GM23248 (cell line): ENCODE data around the gene IKZF3. TPM values are rescaled to one million over a fixed set of nuclear protein-coding genes. Genes with fewer than 3 reads are reported as not detected.

ENCODE experiments used
- DNase-seq: peaks from one replicate; pipeline ENCODE4 v3.0.0-alpha.2; 2015
- H2AFZ ChIP-seq: fragments of 200-600 bp; sonication (generic); 2 replicates; pipeline ENCODE4 v1.6.1; 2016; ENCODE audit warnings: antibody characterized with exemption
- H3F3A ChIP-seq: fragments of 200-600 bp; sonication (generic); 2 replicates; pipeline ENCODE4 v1.6.1; 2016; ENCODE audit warnings: mild to moderate bottlenecking, antibody characterized with exemption, mixed run types; ENCODE audit not compliant: insufficient read depth
- H3K27ac ChIP-seq: fragments of 200-600 bp; sonication (generic); 2 replicates; pipeline ENCODE4 v1.5.1; 2016; ENCODE audit warnings: mild to moderate bottlenecking
- H3K27me3 ChIP-seq: fragments of 200-600 bp; sonication (generic); replicated peaks from 2 replicates; pipeline ENCODE4 v1.6.1; 2016; ENCODE audit warnings: mild to moderate bottlenecking; ENCODE audit not compliant: insufficient read depth
- H3K36me3 ChIP-seq: fragments of 200-600 bp; sonication (generic); 2 replicates; pipeline ENCODE4 v1.6.1; 2016; ENCODE audit warnings: low read depth, mild to moderate bottlenecking
- H3K4me1 ChIP-seq: fragments of 200-600 bp; sonication (generic); 2 replicates; pipeline ENCODE4 v1.6.1; 2016; ENCODE audit warnings: mild to moderate bottlenecking; ENCODE audit not compliant: insufficient read depth
- H3K4me2 ChIP-seq: fragments of 200-600 bp; sonication (generic); one replicate; pipeline ENCODE4 v1.6.1; 2016; ENCODE audit warnings: mild to moderate bottlenecking; ENCODE audit not compliant: unreplicated experiment
- H3K4me3 ChIP-seq: fragments of 200-600 bp; sonication (generic); 2 replicates; pipeline ENCODE4 v1.5.1; 2016; ENCODE audit warnings: mild to moderate bottlenecking
- H3K79me2 ChIP-seq: fragments of 200-600 bp; sonication (generic); 2 replicates; pipeline ENCODE4 v1.6.1; 2016; ENCODE audit warnings: mild to moderate bottlenecking; ENCODE audit not compliant: insufficient read depth
- H3K9ac ChIP-seq: fragments of 200-600 bp; sonication (generic); 2 replicates; pipeline ENCODE4 v1.6.1; 2016; ENCODE audit warnings: mild to moderate bottlenecking
- H3K9me2 ChIP-seq: fragments of 200-600 bp; sonication (generic); 2 replicates; pipeline ENCODE4 v1.6.1; 2016; ENCODE audit warnings: mixed run types, mild to moderate bottlenecking, moderate library complexity; ENCODE audit not compliant: insufficient read depth
- H3K9me3 ChIP-seq: fragments of 200-600 bp; sonication (generic); one replicate; pipeline ENCODE4 v1.6.1; 2017; ENCODE audit warnings: low read depth
- H4K20me1 ChIP-seq: fragments of 200-600 bp; sonication (generic); 2 replicates; pipeline ENCODE4 v1.6.0; 2016; ENCODE audit not compliant: insufficient read depth
- EZH2 ChIP-seq: fragments of 200-600 bp; sonication (generic); IDR thresholded peaks from 2 replicates; pipeline ENCODE4 v1.6.1; 2018; ENCODE audit warnings: antibody characterized with exemption, mild to moderate bottlenecking; ENCODE audit not compliant: insufficient read depth, poor library complexity, severe bottlenecking
- EZH2phosphoT487 ChIP-seq: fragments of 200-600 bp; sonication (generic); IDR thresholded peaks from 2 replicates; pipeline ENCODE4 v1.6.1; 2018; ENCODE audit warnings: antibody characterized with exemption, moderate library complexity, mild to moderate bottlenecking, low read depth; ENCODE audit not compliant: insufficient read depth
- WGBS, 2 experiments: methylation state at CpG; one replicate each; pipeline ENCODE4 v1.1.6; 2015 to 2017; ENCODE audit warnings: low lambda C conversion rate in 2 of 2, low coverage in 1 of 2; ENCODE audit errors: missing lambda C conversion rate in 2 of 2; 5-methylcytosine and 5-hydroxymethylcytosine counted together
- in situ Hi-C: fragments of 300-500 bp; cut with MboI; formaldehyde crosslinking; loops from 2 replicates; pipeline ENCODE4 v1.15.0; 2020
- polyA plus RNA-seq: library from polyadenylated mRNA; unstranded; fragments of >200 nt; fragmentation: Nextera tagmentation; extraction: Ambion mirVana; gene quantifications from 2 replicates; pipeline ENCODE4 v1.2.1, GENCODE V29; 2016
- total RNA-seq: library from RNA; depleted of rRNA; stranded (reverse); fragments of >200 nt; shearing (Covaris generic); gene quantifications from 2 replicates; pipeline ENCODE4 v1.2.3, GENCODE V29; 2014

IKZF3 gene
- total and polyA plus RNA-seq, 2 experiments from 2014 or later: 0.09 TPM; not detected in 1

- no peaks in the 10 kb centered on the region for H4K20me1 ChIP-seq
- no peak overlapping the region for H3K27ac ChIP-seq
- H3K27me3 ChIP-seq: peaks cover 79% of the 10 kb centered on the region
- TF ChIP-seq EZH2 (no peak), EZH2phosphoT487 (no peak)
- DNase-seq: no peak
- H3K9ac ChIP-seq: no peak overlapping the region
- no peaks in the 10 kb centered on the region for H3F3A ChIP-seq
- no peaks in the 10 kb centered on the region for H3K9me2 ChIP-seq
- H3K36me3 ChIP-seq: no peaks in the 10 kb centered on the region
- H3K4me3 ChIP-seq: no peak overlapping the region
- H3K4me1 ChIP-seq: no peaks in the 10 kb centered on the region
- no peak overlapping the region for H3K4me2 ChIP-seq
- no peak overlapping the region for H2AFZ ChIP-seq
- in situ Hi-C loops: no loop called here
- H3K79me2 ChIP-seq: no peaks in the 10 kb centered on the region
- no peaks in the 10 kb centered on the region for H3K9me3 ChIP-seq
Observed at GRCh38 chr17:39776252-39776651, 87.9 kb downstream of the IKZF3 start.

GRCh38 chr17:39775031-39775430 is 89.1 kb downstream of the IKZF3 start:
- no peaks in the 10 kb centered on the region for H4K20me1 ChIP-seq
- H3K79me2 ChIP-seq: no peaks in the 10 kb centered on the region
- H3K36me3 ChIP-seq: no peaks in the 10 kb centered on the region
- H3K27me3 ChIP-seq: peaks cover 74% of the 10 kb centered on the region
- no peak overlapping the region for H3K4me2 ChIP-seq
- H3K27ac ChIP-seq: no peak overlapping the region
- no peak overlapping the region for H2AFZ ChIP-seq
- H3F3A ChIP-seq: no peaks in the 10 kb centered on the region
- WGBS, 2 experiments: 38 to 59% methylated on average over 2 of the region's 2 CpGs
- H3K4me1 ChIP-seq: no peaks in the 10 kb centered on the region
- no peaks in the 10 kb centered on the region for H3K9me3 ChIP-seq
- DNase-seq: no peak
- H3K4me3 ChIP-seq: no peak overlapping the region
- H3K9ac ChIP-seq: no peak overlapping the region
- H3K9me2 ChIP-seq: no peaks in the 10 kb centered on the region
- TF ChIP-seq EZH2: no peak
- in situ Hi-C loops: no loop called here

GRCh38 chr17:39774047-39774446 is 90.1 kb downstream of the IKZF3 start:
- Histone ChIP-seq H3K9ac (no peak overlapping the region), H2AFZ (no peak overlapping the region), H3K9me2 (no peaks in the 10 kb centered on the region), H3K4me2 (no peak overlapping the region), H3K9me3 (no peaks in the 10 kb centered on the region), H3K4me3 (no peak overlapping the region), H3K79me2 (no peaks in the 10 kb centered on the region), H4K20me1 (no peaks in the 10 kb centered on the region), H3K27ac (no peak overlapping the region), H3F3A (no peaks in the 10 kb centered on the region), H3K4me1 (no peaks in the 10 kb centered on the region), H3K27me3 (peaks cover 74% of the 10 kb centered on the region), H3K36me3 (no peaks in the 10 kb centered on the region)
- 58 to 63% methylated on average over 4 of the region's 4 CpGs for WGBS, 2 experiments
- in situ Hi-C loops: no loop called here
- DNase-seq: no peak
- TF ChIP-seq EZH2phosphoT487 (no peak), EZH2 (no peak)

- H3K4me2 ChIP-seq: no peak overlapping the region
- peaks cover 75% of the 10 kb centered on the region for H3K27me3 ChIP-seq
- WGBS, 2 experiments: 61% methylated on average over 7 of the region's 7 CpGs
- no peaks in the 10 kb centered on the region for H3K79me2 ChIP-seq
- no peak overlapping the region for H2AFZ ChIP-seq
- no peaks in the 10 kb centered on the region for H3K36me3 ChIP-seq
- no peaks in the 10 kb centered on the region for H3K9me3 ChIP-seq
- in situ Hi-C loops: no loop called here
- no peak overlapping the region for H3K9ac ChIP-seq
- H4K20me1 ChIP-seq: no peaks in the 10 kb centered on the region
- no peak overlapping the region for H3K4me3 ChIP-seq
- no peaks in the 10 kb centered on the region for H3F3A ChIP-seq
- no peak for TF ChIP-seq EZH2
- no peak for TF ChIP-seq EZH2phosphoT487
- no peak for DNase-seq
- H3K9me2 ChIP-seq: no peaks in the 10 kb centered on the region
- no peaks in the 10 kb centered on the region for H3K4me1 ChIP-seq
- H3K27ac ChIP-seq: no peak overlapping the region
Observed at GRCh38 chr17:39772987-39773934, 90.9 kb downstream of the IKZF3 start.

- Histone ChIP-seq H3K36me3 (no peaks in the 10 kb centered on the region), H3K27me3 (peaks cover 67% of the 10 kb centered on the region), H3K79me2 (no peaks in the 10 kb centered on the region), H3K4me1 (no peaks in the 10 kb centered on the region), H3F3A (no peaks in the 10 kb centered on the region), H3K4me3 (no peak overlapping the region), H3K9me3 (no peaks in the 10 kb centered on the region), H4K20me1 (no peaks in the 10 kb centered on the region), H3K9me2 (no peaks in the 10 kb centered on the region), H3K9ac (no peak overlapping the region), H3K27ac (no peak overlapping the region), H2AFZ (no peak overlapping the region), H3K4me2 (no peak overlapping the region)
- TF ChIP-seq EZH2 (no peak), EZH2phosphoT487 (no peak)
- in situ Hi-C loops: no loop called here
- DNase-seq: no peak
Observed at GRCh38 chr17:39772415-39772814, 91.7 kb downstream of the IKZF3 start.
